K562 (cell line): Measurements from ENCODE around the gene CNOT9. TPM values are rescaled to one million over a fixed set of nuclear protein-coding genes. Genes with fewer than 3 reads are reported as not detected.
A peak's percentile ranks its signal among the peaks of the same experiment; 100 is the strongest.

Experiments
- ATAC-seq: fragments of 200-7000 bp; cut with Tn5 transposase; 3 replicates; pipeline ENCODE4 v1.9.1; 2020; ENCODE audit warnings: moderate library complexity
- BruUV-seq: library from RNA; stranded (reverse); fragments of 400-500 nt; replicated peaks from 2 replicates; lab custom pipeline; 2021; lab: Mats Ljungman, UMichigan
- CTCF ChIA-PET: fragments of 300-600 bp; formaldehyde crosslinking; extraction: SDS; loops from one replicate; lab custom pipeline; 2021; ENCODE audit warnings: low intra/inter-chr PET ratio; lab: Yijun Ruan, JAX
- POLR2A ChIA-PET: fragments of 300-600, 350-650 bp; sonication (Branson Sonifier 250); formaldehyde crosslinking; extraction: SDS; loops from one replicate; lab custom pipeline; 2021; ENCODE audit warnings: antibody characterized with exemption, inconsistent platforms; lab: Yijun Ruan, JAX
- DNase-seq, 4 experiments: peaks; one replicate each; pipeline versions ENCODE4 v3.0.0 to v3.0.0-alpha.2; 2011 to 2018; ENCODE audit warnings: low spot score in 3 of 4, mixed read lengths in 3 of 4; ENCODE audit errors: extremely low read depth in 1 of 4
- FAIRE-seq: peaks from 2 replicates; lab custom pipeline; 2011; peaks lifted over from hg19 to GRCh38; lab: Jason Lieb, UNC
- H2AFZ ChIP-seq: 2 replicates; pipeline ENCODE4 v1.6.0; 2011; ENCODE audit warnings: low read depth, low read length, control low read depth, inconsistent platforms
- H3K27ac ChIP-seq: fragments of 200-600 bp; 3 replicates; pipeline ENCODE4 v1.8.0; 2011; ENCODE audit warnings: low read depth, mild to moderate bottlenecking, control low read depth, inconsistent platforms, low read length, moderate library complexity, mixed read lengths; ENCODE audit errors: extremely low read depth
- H3K27me3 ChIP-seq, 2 experiments: fragments of 300-600 bp in 1 of 2; 2 replicates in 1 of 2; 3 replicates in 1 of 2; pipeline versions ENCODE4 v1.6.0 to v1.8.0; 2011; ENCODE audit warnings: inconsistent platforms in 2 of 2, low read length in 2 of 2, mild to moderate bottlenecking in 1 of 2, mixed read lengths in 1 of 2, moderate library complexity in 1 of 2; ENCODE audit not compliant: control insufficient read depth in 2 of 2, insufficient read depth in 2 of 2
- H3K36me3 ChIP-seq: fragments of 300-600 bp; 3 replicates; pipeline ENCODE4 v1.8.0; 2011; ENCODE audit warnings: mild to moderate bottlenecking, low read length, inconsistent platforms; ENCODE audit not compliant: control insufficient read depth, insufficient read depth
- H3K4me1 ChIP-seq, 2 experiments: fragments of 200-600 bp in 1 of 2; replicated peaks in 1 of 2; 2 replicates in 1 of 2; 3 replicates in 1 of 2; pipeline versions ENCODE4 v1.5.1 to v1.8.0; 2011; ENCODE audit warnings: inconsistent platforms in 2 of 2, low read length in 2 of 2, mild to moderate bottlenecking in 1 of 2, mixed read lengths in 1 of 2, moderate library complexity in 1 of 2; ENCODE audit not compliant: control insufficient read depth in 2 of 2, insufficient read depth in 2 of 2
- H3K4me2 ChIP-seq: 2 replicates; pipeline ENCODE4 v1.6.1; 2011; ENCODE audit warnings: low read length, control low read depth, inconsistent platforms, mixed read lengths; ENCODE audit not compliant: insufficient read depth
- H3K4me3 ChIP-seq: fragments of 200-600 bp; sonication (generic), shearing (Covaris generic); 2 replicates; pipeline ENCODE4 v1.5.1; 2016; ENCODE audit warnings: control low read depth, inconsistent platforms
- H3K79me2 ChIP-seq: fragments of 200-600 bp; 3 replicates; pipeline ENCODE4 v1.8.0; 2011; ENCODE audit warnings: low read length, inconsistent platforms; ENCODE audit not compliant: control insufficient read depth, insufficient read depth
- H3K9ac ChIP-seq, 2 experiments: 2 replicates each; pipeline versions ENCODE4 v1.6.0 to v1.6.1; 2011; ENCODE audit warnings: low read depth in 2 of 2, low read length in 2 of 2, control low read depth in 1 of 2, inconsistent platforms in 1 of 2, mild to moderate bottlenecking in 1 of 2, mixed read lengths in 1 of 2; ENCODE audit not compliant: insufficient read depth in 1 of 2
- H3K9me1 ChIP-seq: one replicate; pipeline ENCODE4 v1.6.0; 2011; ENCODE audit warnings: inconsistent platforms, mild to moderate bottlenecking, low read length, moderate library complexity; ENCODE audit not compliant: control insufficient read depth, insufficient read depth
- H3K9me3 ChIP-seq: replicated peaks from 2 replicates; pipeline ENCODE4 v1.5.1; 2011; ENCODE audit warnings: low read depth, low read length, inconsistent platforms; ENCODE audit not compliant: control insufficient read depth, insufficient read depth
- H4K20me1 ChIP-seq: replicated peaks from 2 replicates; pipeline ENCODE4 v1.6.1; 2011; ENCODE audit warnings: low read length, inconsistent platforms, mixed read lengths; ENCODE audit not compliant: control insufficient read depth, insufficient read depth
- HCFC1 ChIP-seq: IDR thresholded peaks from 2 replicates; pipeline ENCODE4 v1.6.1; 2012; ENCODE audit warnings: low read depth, low read length, improper control_type of control experiment
- IRF2 ChIP-seq: sonication (generic); formaldehyde crosslinking; IDR thresholded peaks from 2 replicates; pipeline ENCODE4 v1.8.1; 2022; ENCODE audit warnings: mild to moderate bottlenecking, missing genetic modification reagents
- KLF6 ChIP-seq: fragments of 250-450 bp; sonication (Bioruptor Pico); IDR thresholded peaks from 2 replicates; pipeline ENCODE4 v1.4.0; 2020; ENCODE audit warnings: mild to moderate bottlenecking, moderate library complexity, borderline replicate concordance
- OTX1 ChIP-seq: fragments of 450-650 bp; formaldehyde crosslinking; IDR thresholded peaks from 2 replicates; pipeline ENCODE4 v1.4.0; 2022; ENCODE audit warnings: mild to moderate bottlenecking
- POLR2G ChIP-seq: fragments of 200-400 bp; formaldehyde crosslinking; IDR thresholded peaks from 2 replicates; pipeline ENCODE4 v1.6.1; 2017; ENCODE audit warnings: low read depth, mild to moderate bottlenecking, antibody characterized with exemption, low read length, moderate library complexity
- ZNF23 ChIP-seq: fragments of 250-450 bp; sonication (Bioruptor Pico); IDR thresholded peaks from 2 replicates; pipeline ENCODE4 v1.4.0; 2020; ENCODE audit warnings: mild to moderate bottlenecking
- ZNF696 ChIP-seq: fragments of 250-450 bp; sonication (Bioruptor Pico); conservative IDR thresholded peaks from 2 replicates; pipeline ENCODE4 v1.4.0; 2020; ENCODE audit warnings: mild to moderate bottlenecking, moderate library complexity
- WGBS: fragments of 100-300 bp; shearing (Covaris generic); methylation state at CpG from one replicate; pipeline ENCODE4 v1.1.6; 2016; ENCODE audit warnings: low coverage, mixed read lengths; ENCODE audit not compliant: insufficient coverage; ENCODE audit errors: missing lambda C conversion rate; 5-methylcytosine and 5-hydroxymethylcytosine counted together
- in situ Hi-C: fragments of 300-500 bp; cut with MboI; formaldehyde crosslinking; loops from 4 replicates; pipeline ENCODE4 v1.15.0; 2018; ENCODE audit warnings: inconsistent platforms, mixed read lengths
- intact Hi-C: fragments of 100-400 bp; cut with micrococcal nuclease; formaldehyde crosslinking; loops from 2 replicates; pipeline ENCODE4 v1.14.2; 2022
- polyA plus RNA-seq, 8 experiments: library from polyadenylated mRNA; depleted of rRNA in 4 of 8; stranded (reverse) in 5 of 8; unstranded in 3 of 8; fragments of >200 nt; fragmentation: Nextera tagmentation in 2 of 8; fragmentation: Illumina TruSeq in 1 of 8; extraction: Ambion mirVana in 2 of 8; extraction: Trizol in 1 of 8; gene quantifications; 2 replicates each; pipeline versions ENCODE4 v1.2.1 to v1.2.3, GENCODE V29; 2011 to 2014; ENCODE audit warnings: inconsistent platforms in 1 of 8, missing spikeins in 1 of 8
- total RNA-seq, 7 experiments: library from RNA; depleted of rRNA in 6 of 7; stranded (reverse); fragments of >200 nt in 6 of 7; fragmentation: Illumina TruSeq in 2 of 7; extraction: Trizol in 2 of 7; gene quantifications; 2 replicates each; pipeline versions ENCODE4 v1.2.1 to v1.2.3, GENCODE V29; 2011 to 2021; ENCODE audit warnings: low replicate concordance in 1 of 7
- TF ChIP-seq, protein P1 (sequence below): fragments of 250-450 bp; sonication (Bioruptor Pico); IDR thresholded peaks from 2 replicates; pipeline ENCODE4 v1.4.0; 2020; ENCODE audit warnings: borderline replicate concordance

The CNOT9 gene
- total and polyA plus RNA-seq, 9 of the 15 experiments (the other 6 are each of a cell fraction or from before 2014, with no cell fraction given): 19.0 to 82.6 (median 46.7) TPM

- CTCF ChIA-PET: no interaction called here
- no peak for ATAC-seq
- H3K36me3 ChIP-seq: peaks cover 60% of the 10 kb centered on the region; the same call in 2 of the 3 replicates
- no peaks in the 10 kb centered on the region for H3K9me1 ChIP-seq
- BruUV-seq: no TSS peak
- no peaks in the 10 kb centered on the region for H3K27me3 ChIP-seq
- H3K79me2 ChIP-seq: no peaks in the 10 kb centered on the region
- H4K20me1 ChIP-seq: no peaks in the 10 kb centered on the region
- in situ Hi-C loops (no loop called here), intact Hi-C loops (no loop called here)
- no peaks in the 10 kb centered on the region for H3K4me1 ChIP-seq
- H3K4me2 ChIP-seq: no peak overlapping the region
- TF ChIP-seq KLF6 (CRISPR knock-in tag) (no peak), OTX1 (CRISPR knock-in tag) (no peak), ZNF696 (CRISPR knock-in tag) (no peak)
- no peak overlapping the region for H3K27ac ChIP-seq
- DNase-seq: no peak
- WGBS: 75% methylated on average over 2 of the region's 5 CpGs
- no peak overlapping the region for H3K4me3 ChIP-seq
- FAIRE-seq: no peak
- no peaks in the 10 kb centered on the region for H3K9me3 ChIP-seq
- POLR2A ChIA-PET: interaction anchor here (1.0 kb wide), 1 partner anchor 10 kb away, joined by 3 read pairs; no protein-coding TSS in a partner anchor
- no peak overlapping the region for H2AFZ ChIP-seq
- H3K9ac ChIP-seq: no peak overlapping the region
Measured at GRCh38 chr2:218635719-218636118, 67.1 kb downstream of the CNOT9 start.

- H3K36me3 ChIP-seq: peaks cover 79% of the 10 kb centered on the region; the same call in 2 of the 3 replicates
- H3K4me3 ChIP-seq: no peak overlapping the region
- no peak for DNase-seq
- ChIA-PET POLR2A (no interaction called here), CTCF (no interaction called here)
- H3K4me1 ChIP-seq: no peaks in the 10 kb centered on the region
- no peaks in the 10 kb centered on the region for H4K20me1 ChIP-seq
- no peaks in the 10 kb centered on the region for H3K9me1 ChIP-seq
- no peak for ATAC-seq
- 98% methylated on average over 10 of the region's 18 CpGs for WGBS
- H3K4me2 ChIP-seq: no peak overlapping the region
- intact Hi-C loops (no loop called here), in situ Hi-C loops (no loop called here)
- no TSS peak for BruUV-seq
- H3K79me2 ChIP-seq: no peaks in the 10 kb centered on the region
- no peak overlapping the region for H3K27ac ChIP-seq
- no peaks in the 10 kb centered on the region for H3K9me3 ChIP-seq
- H3K9ac ChIP-seq: no peak overlapping the region; a peak in 1 of 4 replicates
- TF ChIP-seq HCFC1 (no peak), POLR2G (0 out of 2 replicates have a peak, but pooled peaks have one; percentile 23), IRF2 (CRISPR knock-in tag) (no peak), ZNF23 (no peak)
- TF ChIP-seq, protein P1, sequence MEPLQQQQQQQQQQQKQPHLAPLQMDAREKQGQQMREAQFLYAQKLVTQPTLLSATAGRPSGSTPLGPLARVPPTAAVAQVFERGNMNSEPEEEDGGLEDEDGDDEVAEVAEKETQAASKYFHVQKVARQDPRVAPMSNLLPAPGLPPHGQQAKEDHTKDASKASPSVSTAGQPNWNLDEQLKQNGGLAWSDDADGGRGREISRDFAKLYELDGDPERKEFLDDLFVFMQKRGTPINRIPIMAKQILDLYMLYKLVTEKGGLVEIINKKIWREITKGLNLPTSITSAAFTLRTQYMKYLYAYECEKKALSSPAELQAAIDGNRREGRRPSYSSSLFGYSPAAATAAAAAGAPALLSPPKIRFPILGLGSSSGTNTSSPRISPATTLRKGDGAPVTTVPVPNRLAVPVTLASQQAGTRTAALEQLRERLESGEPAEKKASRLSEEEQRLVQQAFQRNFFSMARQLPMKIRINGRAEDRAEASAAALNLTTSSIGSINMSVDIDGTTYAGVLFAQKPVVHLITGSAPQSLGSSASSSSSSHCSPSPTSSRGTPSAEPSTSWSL (CRISPR knock-in tag): no peak
- no peak for FAIRE-seq
- no peaks in the 10 kb centered on the region for H3K27me3 ChIP-seq
- no peak overlapping the region for H2AFZ ChIP-seq
Measured at GRCh38 chr2:218638372-218638771, 69.7 kb downstream of the CNOT9 start.
